ENCODE measurements around the gene COL21A1. TPM values are rescaled to one million over a fixed set of nuclear protein-coding genes. Genes with fewer than 3 reads are reported as not detected.
A peak's percentile ranks its signal among the peaks of the same experiment; 100 is the strongest.

Gene COL21A1
- total and polyA plus RNA-seq, 2 donors (not counting 1 experiment from before 2014, with no cell fraction given) = 6.9 to 28.2 TPM

GRCh38 chr6:56062836-56063235 is 184.5 kb downstream of the COL21A1 start:
- Histone ChIP-seq H3K79me2 (ENCODE audit: control insufficient read depth, insufficient read depth, low read length) (no peaks in the 10 kb centered on the region), H3K9me3 (ENCODE audit: control insufficient read depth, insufficient read depth, low read depth, low read length) (no peaks in the 10 kb centered on the region), H3K4me2 (ENCODE audit: extremely low read depth, insufficient read depth, low read length) (no peak overlapping the region), H4K20me1 (ENCODE audit: control insufficient read depth, extremely low read depth, insufficient read depth, low read length) (no peaks in the 10 kb centered on the region), H3K36me3 (ENCODE audit: control insufficient read depth, insufficient read depth, low read length) (no peaks in the 10 kb centered on the region), H3K9ac (ENCODE audit: insufficient read depth, low read length) (no peak overlapping the region), H3K4me3 (replicated peaks in 1 of 4; ENCODE audit: control extremely low read depth in 1 of 4, insufficient read depth in 1 of 4, low read depth in 3 of 4, low read length in 4 of 4) (no peak overlapping the region), H3K27ac (ENCODE audit: insufficient read depth, low read length) (no peak overlapping the region), H3K27me3 (ENCODE audit: control insufficient read depth, insufficient read depth, low read length) (no peaks in the 10 kb centered on the region), H2AFZ (ENCODE audit: low read length) (no peak overlapping the region), H3K4me1 (ENCODE audit: control insufficient read depth, extremely low read depth, insufficient read depth, low read length) (no peaks in the 10 kb centered on the region)
- DNase-seq (ENCODE audit: low read depth in 2 of 2) = peak in 1 of 2 donors; percentile 51
- TF ChIP-seq, protein P1, sequence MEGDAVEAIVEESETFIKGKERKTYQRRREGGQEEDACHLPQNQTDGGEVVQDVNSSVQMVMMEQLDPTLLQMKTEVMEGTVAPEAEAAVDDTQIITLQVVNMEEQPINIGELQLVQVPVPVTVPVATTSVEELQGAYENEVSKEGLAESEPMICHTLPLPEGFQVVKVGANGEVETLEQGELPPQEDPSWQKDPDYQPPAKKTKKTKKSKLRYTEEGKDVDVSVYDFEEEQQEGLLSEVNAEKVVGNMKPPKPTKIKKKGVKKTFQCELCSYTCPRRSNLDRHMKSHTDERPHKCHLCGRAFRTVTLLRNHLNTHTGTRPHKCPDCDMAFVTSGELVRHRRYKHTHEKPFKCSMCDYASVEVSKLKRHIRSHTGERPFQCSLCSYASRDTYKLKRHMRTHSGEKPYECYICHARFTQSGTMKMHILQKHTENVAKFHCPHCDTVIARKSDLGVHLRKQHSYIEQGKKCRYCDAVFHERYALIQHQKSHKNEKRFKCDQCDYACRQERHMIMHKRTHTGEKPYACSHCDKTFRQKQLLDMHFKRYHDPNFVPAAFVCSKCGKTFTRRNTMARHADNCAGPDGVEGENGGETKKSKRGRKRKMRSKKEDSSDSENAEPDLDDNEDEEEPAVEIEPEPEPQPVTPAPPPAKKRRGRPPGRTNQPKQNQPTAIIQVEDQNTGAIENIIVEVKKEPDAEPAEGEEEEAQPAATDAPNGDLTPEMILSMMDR (conservative IDR thresholded peaks at IDR 0.05 in 1 of 2, IDR thresholded peaks at IDR 0.05 in 1 of 2; ENCODE audit: low read depth in 1 of 2, low read length in 2 of 2) = no peak
- TF ChIP-seq EZH2 (IDR thresholded peaks at IDR 0.05; ENCODE audit: low read length, missing control alignments) = no peak

- Histone ChIP-seq H3K27me3 (ENCODE audit: control insufficient read depth, insufficient read depth, low read length) (no peaks in the 10 kb centered on the region), H3K27ac (ENCODE audit: insufficient read depth, low read length) (no peak overlapping the region), H3K9me3 (ENCODE audit: control insufficient read depth, insufficient read depth, low read depth, low read length) (no peaks in the 10 kb centered on the region), H3K4me1 (ENCODE audit: control insufficient read depth, extremely low read depth, insufficient read depth, low read length) (no peaks in the 10 kb centered on the region), H4K20me1 (ENCODE audit: control insufficient read depth, extremely low read depth, insufficient read depth, low read length) (no peaks in the 10 kb centered on the region), H3K36me3 (ENCODE audit: control insufficient read depth, insufficient read depth, low read length) (no peaks in the 10 kb centered on the region), H3K4me3 (replicated peaks in 1 of 4; ENCODE audit: control extremely low read depth in 1 of 4, insufficient read depth in 1 of 4, low read depth in 3 of 4, low read length in 4 of 4) (no peak overlapping the region), H2AFZ (ENCODE audit: low read length) (no peak overlapping the region), H3K9ac (ENCODE audit: insufficient read depth, low read length) (no peak overlapping the region), H3K79me2 (ENCODE audit: control insufficient read depth, insufficient read depth, low read length) (no peaks in the 10 kb centered on the region), H3K4me2 (ENCODE audit: extremely low read depth, insufficient read depth, low read length) (no peak overlapping the region)
- TF ChIP-seq, protein P1 (conservative IDR thresholded peaks at IDR 0.05 in 1 of 2, IDR thresholded peaks at IDR 0.05 in 1 of 2; ENCODE audit: low read depth in 1 of 2, low read length in 2 of 2) = no peak
- no peak for TF ChIP-seq EZH2 (IDR thresholded peaks at IDR 0.05; ENCODE audit: low read length, missing control alignments)
- DNase-seq (ENCODE audit: low read depth in 2 of 2) = no peak
Measured at GRCh38 chr6:56058636-56059035, 188.7 kb downstream of the COL21A1 start.

DNA sequence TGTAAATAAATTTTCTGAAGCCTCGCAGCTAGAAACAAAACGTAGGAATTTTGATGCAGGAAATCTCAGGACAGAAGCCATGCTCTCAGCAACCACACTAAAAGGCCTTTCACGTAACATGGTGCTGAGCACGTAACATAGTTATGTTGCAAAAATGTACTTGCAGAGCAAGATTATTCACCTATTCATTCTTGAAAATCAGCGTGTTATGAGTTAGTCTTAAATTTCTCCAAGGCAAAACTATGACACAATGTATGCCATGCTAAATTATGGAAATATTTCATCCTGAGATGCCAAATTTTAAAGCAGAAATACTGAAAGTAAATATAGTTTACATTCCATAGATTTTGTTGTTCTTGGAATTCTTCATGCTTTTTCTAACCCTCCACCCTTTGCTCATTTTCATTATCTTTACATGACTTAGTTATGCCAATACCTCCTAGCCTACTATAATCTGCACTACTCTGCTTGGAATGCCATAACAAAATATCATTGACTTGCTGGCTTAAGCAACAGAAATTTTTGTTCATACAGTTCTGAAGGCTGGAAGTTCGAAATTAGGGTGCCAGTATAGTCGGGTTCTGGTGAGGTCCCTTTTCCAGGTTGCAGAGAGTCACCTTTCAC is 192.2 kb downstream of the COL21A1 start:
- Histone ChIP-seq H3K79me2 (ENCODE audit: control insufficient read depth, insufficient read depth, low read length) (no peaks in the 10 kb centered on the region), H3K27ac (ENCODE audit: insufficient read depth, low read length) (no peak overlapping the region), H3K9ac (ENCODE audit: insufficient read depth, low read length) (no peak overlapping the region), H3K9me3 (ENCODE audit: control insufficient read depth, insufficient read depth, low read depth, low read length) (no peaks in the 10 kb centered on the region), H3K4me3 (replicated peaks in 1 of 4; ENCODE audit: control extremely low read depth in 1 of 4, insufficient read depth in 1 of 4, low read depth in 3 of 4, low read length in 4 of 4) (no peak overlapping the region), H3K36me3 (ENCODE audit: control insufficient read depth, insufficient read depth, low read length) (no peaks in the 10 kb centered on the region), H4K20me1 (ENCODE audit: control insufficient read depth, extremely low read depth, insufficient read depth, low read length) (no peaks in the 10 kb centered on the region), H3K4me2 (ENCODE audit: extremely low read depth, insufficient read depth, low read length) (no peak overlapping the region), H3K4me1 (ENCODE audit: control insufficient read depth, extremely low read depth, insufficient read depth, low read length) (no peaks in the 10 kb centered on the region), H2AFZ (ENCODE audit: low read length) (no peak overlapping the region), H3K27me3 (ENCODE audit: control insufficient read depth, insufficient read depth, low read length) (no peaks in the 10 kb centered on the region)
- no peak for TF ChIP-seq EZH2 (IDR thresholded peaks at IDR 0.05; ENCODE audit: low read length, missing control alignments)
- TF ChIP-seq, protein P1 (conservative IDR thresholded peaks at IDR 0.05 in 1 of 2, IDR thresholded peaks at IDR 0.05 in 1 of 2; ENCODE audit: low read depth in 1 of 2, low read length in 2 of 2) = no peak
- DNase-seq (ENCODE audit: low read depth in 2 of 2) = no peak

Measured in fibroblast of lung (primary cell).